GM10266 (cell line): ENCODE measurements around the gene SYF2.
"Not testable (repeated sequence)": the region's sequence is repeated elsewhere in the genome, so short reads cannot be mapped to it uniquely, and the experiment has no call there.

ENCODE experiments used
- DNase-seq: peaks from one replicate; pipeline ENCODE4 v3.0.0; 2012; ENCODE audit errors: extremely low spot score
- CTCF ChIP-seq: IDR thresholded peaks from 2 replicates; pipeline ENCODE4 v1.5.1; 2012; ENCODE audit warnings: mild to moderate bottlenecking, low read depth; ENCODE audit not compliant: control insufficient read depth, insufficient read depth; ENCODE audit errors: missing control alignments

Gene SYF2

GRCh38 chr1:25232027-25232865 is at the start of gene SYF2:
SYF2 (minus strand) TSS chr1:25232502; CDS start chr1:25232467, 35 bp downstream.
- no peak for TF ChIP-seq CTCF
- peak; percentile 91 for DNase-seq

- DNase-seq, result not testable (repeated sequence)
These were observed 47.4 kb upstream of the SYF2 start for GRCh38 chr1:25279693-25280111.

GRCh38 chr1:25278790-25279189 is 46.5 kb upstream of the SYF2 start:
- DNase-seq, result not testable (repeated sequence)

- DNase-seq, result not testable (repeated sequence)
These were observed 46.1 kb upstream of the SYF2 start for GRCh38 chr1:25278358-25278757.

- DNase-seq, result not testable (repeated sequence)
These were observed 45.0 kb upstream of the SYF2 start for GRCh38 chr1:25277295-25277694.

GRCh38 chr1:25275648-25276047 is 43.3 kb upstream of the SYF2 start:
- not testable (repeated sequence) for DNase-seq

- DNase-seq, result not testable (repeated sequence)
These were observed 39.9 kb upstream of the SYF2 start, which contains the start of gene RHD for GRCh38 chr1:25272238-25272637. RHD (plus strand) TSS chr1:25272509; CDS start chr1:25272548, 39 bp downstream.

- not testable (repeated sequence) for DNase-seq
These were observed 36.0 kb upstream of the SYF2 start for GRCh38 chr1:25268143-25268760.

- not testable (repeated sequence) for DNase-seq
These were observed 35.2 kb upstream of the SYF2 start for GRCh38 chr1:25267288-25268142.

GRCh38 chr1:25266554-25267287 is 34.4 kb upstream of the SYF2 start:
- DNase-seq, result not testable (repeated sequence)

- DNase-seq, result not testable (repeated sequence)
These were observed 28.0 kb upstream of the SYF2 start for GRCh38 chr1:25260336-25260735.

GRCh38 chr1:25259813-25260212 is 27.5 kb upstream of the SYF2 start:
- peak; percentile 3 for TF ChIP-seq CTCF
- DNase-seq, result not testable (repeated sequence)
